Vagina (tissue), 2 donors: ENCODE measurements around the gene LRRC7. TPM values are rescaled to one million over a fixed set of nuclear protein-coding genes. Genes with fewer than 3 reads are reported as not detected.

Experiments used
- DNase-seq, 2 donors: peaks; one replicate each; pipeline ENCODE4 v3.0.0-alpha.2; 2017; ENCODE audit errors: extremely low spot score in 2 of 2
- H3K27ac ChIP-seq: fragments of 200-600 bp; sonication (generic); one replicate; pipeline ENCODE4 v1.5.1; 2019
- H3K27me3 ChIP-seq: fragments of 200-600 bp; sonication (generic); one replicate; pipeline ENCODE4 v1.5.1; 2019
- H3K36me3 ChIP-seq, 2 donors: fragments of 200-600 bp; sonication (generic); one replicate each; pipeline ENCODE4 v1.5.1; 2017 to 2019
- H3K4me1 ChIP-seq: fragments of 200-600 bp; sonication (generic); one replicate; pipeline ENCODE4 v1.5.1; 2019
- H3K4me3 ChIP-seq, 2 donors: fragments of 200-600 bp; sonication (generic); 1 replicate in 1 of 2; 2 replicates in 1 of 2; pipeline ENCODE4 v1.5.1; 2016 to 2019
- H3K9me3 ChIP-seq: fragments of 200-600 bp; sonication (generic); one replicate; pipeline ENCODE4 v1.5.1; 2019
- CTCF ChIP-seq, 3 experiments: fragments of 450-650 bp in 2 of 3; fragments of 200-600 bp in 1 of 3; sonication (generic) in 1 of 3; IDR thresholded peaks; one replicate each; pipeline ENCODE4 v1.5.1; 2017 to 2019; ENCODE audit warnings: antibody characterized with exemption in 3 of 3, mild to moderate bottlenecking in 2 of 3, moderate library complexity in 2 of 3
- POLR2A ChIP-seq, 2 donors: fragments of 450-650 bp; IDR thresholded peaks; one replicate each; pipeline ENCODE4 v1.6.1; 2017; ENCODE audit warnings: antibody characterized with exemption in 2 of 2, mild to moderate bottlenecking in 2 of 2, moderate library complexity in 2 of 2
- POLR2AphosphoS5 ChIP-seq, 2 donors: sonication (generic); formaldehyde crosslinking; IDR thresholded peaks; one replicate each; pipeline ENCODE4 v1.9.0; 2017; ENCODE audit warnings: antibody characterized with exemption in 2 of 2, mild to moderate bottlenecking in 2 of 2, low read depth in 1 of 2; ENCODE audit not compliant: insufficient read depth in 1 of 2
- intact Hi-C: fragments of 100-400 bp; cut with DNase I; formaldehyde crosslinking; loops from one replicate; pipeline ENCODE4 v1.15.1; 2023
- total RNA-seq: library from RNA; depleted of rRNA; stranded (reverse); fragments of >200 nt; gene quantifications from one replicate; pipeline ENCODE4 v1.2.3, GENCODE V29; 2016

Gene LRRC7
- total RNA-seq, 1 donor from 2014 or later: not detected

GRCh38 chr1:70156529-70157120 lies 588.9 kb downstream of the LRRC7 start:
- DNase-seq: no peak
- H3K4me3 ChIP-seq: no peak overlapping the region
- TF ChIP-seq POLR2A (IDR thresholded peaks at IDR 0.05) (no peak), CTCF (IDR thresholded peaks at IDR 0.05) (no peak), POLR2AphosphoS5 (IDR thresholded peaks at IDR 0.05; ENCODE audit: insufficient read depth in 1 of 2, low read depth in 1 of 2) (no peak)
- no peaks in the 10 kb centered on the region for H3K9me3 ChIP-seq
- peaks cover 0 to 10% of the 10 kb centered on the region in 2 donors for H3K36me3 ChIP-seq
- intact Hi-C loops: no loop called here
- H3K4me1 ChIP-seq: no peaks in the 10 kb centered on the region
- H3K27me3 ChIP-seq: no peaks in the 10 kb centered on the region
- no peak overlapping the region for H3K27ac ChIP-seq

- H3K36me3 ChIP-seq: peaks cover 0 to 5% of the 10 kb centered on the region in 2 donors
- H3K4me3 ChIP-seq: no peak overlapping the region
- TF ChIP-seq CTCF (IDR thresholded peaks at IDR 0.05) (no peak), POLR2A (IDR thresholded peaks at IDR 0.05) (no peak), POLR2AphosphoS5 (IDR thresholded peaks at IDR 0.05; ENCODE audit: insufficient read depth in 1 of 2, low read depth in 1 of 2) (no peak)
- no peaks in the 10 kb centered on the region for H3K9me3 ChIP-seq
- no peaks in the 10 kb centered on the region for H3K4me1 ChIP-seq
- intact Hi-C loops: no loop called here
- H3K27me3 ChIP-seq: no peaks in the 10 kb centered on the region
- DNase-seq: no peak
- H3K27ac ChIP-seq: no peak overlapping the region
Measured at GRCh38 chr1:70164350-70164749, 596.6 kb downstream of the LRRC7 start.

GRCh38 chr1:70168283-70168682 lies 600.6 kb downstream of the LRRC7 start:
- H3K27ac ChIP-seq: no peak overlapping the region
- no peaks in the 10 kb centered on the region for H3K27me3 ChIP-seq
- H3K36me3 ChIP-seq: no peaks in the 10 kb centered on the region
- H3K4me3 ChIP-seq: no peak overlapping the region
- intact Hi-C loops: no loop called here
- TF ChIP-seq CTCF (IDR thresholded peaks at IDR 0.05) (no peak), POLR2A (IDR thresholded peaks at IDR 0.05) (no peak), POLR2AphosphoS5 (IDR thresholded peaks at IDR 0.05; ENCODE audit: insufficient read depth in 1 of 2, low read depth in 1 of 2) (no peak)
- no peak for DNase-seq
- H3K4me1 ChIP-seq: no peaks in the 10 kb centered on the region
- no peaks in the 10 kb centered on the region for H3K9me3 ChIP-seq

GRCh38 chr1:70169018-70169839 lies 601.5 kb downstream of the LRRC7 start:
- no peaks in the 10 kb centered on the region for H3K9me3 ChIP-seq
- H3K27ac ChIP-seq: no peak overlapping the region
- TF ChIP-seq POLR2A (IDR thresholded peaks at IDR 0.05) (no peak), CTCF (IDR thresholded peaks at IDR 0.05) (no peak), POLR2AphosphoS5 (IDR thresholded peaks at IDR 0.05; ENCODE audit: insufficient read depth in 1 of 2, low read depth in 1 of 2) (no peak)
- H3K36me3 ChIP-seq: no peaks in the 10 kb centered on the region
- no peak for DNase-seq
- no peaks in the 10 kb centered on the region for H3K4me1 ChIP-seq
- no peak overlapping the region for H3K4me3 ChIP-seq
- no peaks in the 10 kb centered on the region for H3K27me3 ChIP-seq
- intact Hi-C loops: no loop called here

GRCh38 chr1:70171512-70171911 lies 603.8 kb downstream of the LRRC7 start:
- H3K9me3 ChIP-seq: no peaks in the 10 kb centered on the region
- intact Hi-C loops: no loop called here
- peaks cover 0 to 9% of the 10 kb centered on the region in 2 donors for H3K36me3 ChIP-seq
- DNase-seq: no peak
- H3K4me3 ChIP-seq: no peak overlapping the region
- no peak overlapping the region for H3K27ac ChIP-seq
- no peaks in the 10 kb centered on the region for H3K27me3 ChIP-seq
- no peak for TF ChIP-seq CTCF (IDR thresholded peaks at IDR 0.05)
- no peaks in the 10 kb centered on the region for H3K4me1 ChIP-seq
